ENCODE data around the gene COG5.

DNA sequence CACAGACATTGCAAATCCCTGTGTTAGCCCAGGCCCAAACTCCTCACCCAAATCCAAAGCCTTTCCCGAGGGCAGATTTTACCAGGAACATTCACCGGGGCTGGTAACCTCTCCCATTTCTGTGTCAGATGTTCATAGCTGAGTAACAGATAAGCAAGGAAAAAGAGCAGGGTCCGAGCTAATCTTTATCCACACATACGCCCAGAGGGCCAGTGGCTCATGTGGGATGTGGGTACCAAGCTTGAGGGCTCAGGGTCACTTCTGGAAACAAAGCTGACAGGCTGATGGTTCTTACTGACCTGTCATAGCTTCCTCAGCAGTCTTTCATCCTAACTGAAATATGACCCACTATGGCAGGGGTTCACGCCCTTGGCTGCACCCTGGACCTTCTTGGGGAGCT is 355.2 kb downstream of the COG5 start:
- TF ChIP-seq POLR2A (IDR thresholded peaks at IDR 0.05): no peak
- TF ChIP-seq, protein P1, sequence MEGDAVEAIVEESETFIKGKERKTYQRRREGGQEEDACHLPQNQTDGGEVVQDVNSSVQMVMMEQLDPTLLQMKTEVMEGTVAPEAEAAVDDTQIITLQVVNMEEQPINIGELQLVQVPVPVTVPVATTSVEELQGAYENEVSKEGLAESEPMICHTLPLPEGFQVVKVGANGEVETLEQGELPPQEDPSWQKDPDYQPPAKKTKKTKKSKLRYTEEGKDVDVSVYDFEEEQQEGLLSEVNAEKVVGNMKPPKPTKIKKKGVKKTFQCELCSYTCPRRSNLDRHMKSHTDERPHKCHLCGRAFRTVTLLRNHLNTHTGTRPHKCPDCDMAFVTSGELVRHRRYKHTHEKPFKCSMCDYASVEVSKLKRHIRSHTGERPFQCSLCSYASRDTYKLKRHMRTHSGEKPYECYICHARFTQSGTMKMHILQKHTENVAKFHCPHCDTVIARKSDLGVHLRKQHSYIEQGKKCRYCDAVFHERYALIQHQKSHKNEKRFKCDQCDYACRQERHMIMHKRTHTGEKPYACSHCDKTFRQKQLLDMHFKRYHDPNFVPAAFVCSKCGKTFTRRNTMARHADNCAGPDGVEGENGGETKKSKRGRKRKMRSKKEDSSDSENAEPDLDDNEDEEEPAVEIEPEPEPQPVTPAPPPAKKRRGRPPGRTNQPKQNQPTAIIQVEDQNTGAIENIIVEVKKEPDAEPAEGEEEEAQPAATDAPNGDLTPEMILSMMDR (IDR thresholded peaks at IDR 0.05): no peak
